SK-N-MC (cell line): ENCODE results near the gene ASB10.

ENCODE experiments used
- DNase-seq: peaks from one replicate; pipeline ENCODE4 v3.0.0-alpha.2; 2011; ENCODE audit warnings: low read depth, low spot score
- H3K27ac ChIP-seq: fragments of 200-600 bp; sonication (generic); 2 replicates; pipeline ENCODE4 v1.5.1; 2016; ENCODE audit warnings: mixed run types
- H3K36me3 ChIP-seq: fragments of 200-600 bp; sonication (generic); 2 replicates; pipeline ENCODE4 v1.6.1; 2017; ENCODE audit warnings: antibody characterized with exemption, low read length, mixed read lengths; ENCODE audit not compliant: insufficient read depth
- H3K4me3 ChIP-seq: fragments of 200-600 bp; sonication (generic); 2 replicates; pipeline ENCODE4 v1.5.1; 2016
- H3K9ac ChIP-seq: fragments of 200-600 bp; sonication (generic); 2 replicates; pipeline ENCODE4 v1.8.0; 2017; ENCODE audit warnings: mixed run types, mixed read lengths; ENCODE audit not compliant: insufficient read length
- H3K9me3 ChIP-seq: fragments of 200-600 bp; sonication (generic); 2 replicates; pipeline ENCODE4 v1.6.1; 2017; ENCODE audit warnings: low read depth, mild to moderate bottlenecking, antibody characterized with exemption, low read length, moderate library complexity, mixed read lengths
- EZH2 ChIP-seq: fragments of 200-600 bp; sonication (generic); IDR thresholded peaks from one replicate; pipeline ENCODE4 v1.6.1; 2017; ENCODE audit warnings: antibody characterized with exemption
- FOXP2 ChIP-seq: optimal IDR thresholded peaks from 2 replicates; pipeline ENCODE3; 2011; ENCODE audit warnings: mild to moderate bottlenecking, moderate library complexity; ENCODE audit not compliant: insufficient read depth; ENCODE audit errors: extremely low read length, control extremely low read depth
- POLR2AphosphoS5 ChIP-seq: IDR thresholded peaks from 2 replicates; pipeline ENCODE4 v1.6.1; 2012; ENCODE audit warnings: mild to moderate bottlenecking, low read depth, low read length, borderline replicate concordance

ASB10 gene

GRCh38 chr7:151175047-151175792 is 11.8 kb downstream of the ASB10 start:
- TF ChIP-seq FOXP2, result no peak
- no peaks in the 10 kb centered on the region for H3K9me3 ChIP-seq

GRCh38 chr7:151174246-151175046 is 12.6 kb downstream of the ASB10 start:
- TF ChIP-seq POLR2AphosphoS5, result no peak
- H3K9me3 ChIP-seq, result no peaks in the 10 kb centered on the region
- no peak overlapping the region for H3K27ac ChIP-seq
- H3K4me3 ChIP-seq, result no peak overlapping the region
- no peak overlapping the region for H3K9ac ChIP-seq
- DNase-seq, result no peak
- no peaks in the 10 kb centered on the region for H3K36me3 ChIP-seq

More at GRCh38 chr7:151175047-151175792, 11.8 kb downstream of the ASB10 start:
- H3K4me3 ChIP-seq, result no peak overlapping the region
- H3K9ac ChIP-seq, result no peak overlapping the region
- DNase-seq, result no peak
- H3K27ac ChIP-seq, result no peak overlapping the region
- H3K36me3 ChIP-seq, result no peaks in the 10 kb centered on the region

GRCh38 chr7:151173386-151174245 is 13.4 kb downstream of the ASB10 start:
- TF ChIP-seq EZH2 (no peak), POLR2AphosphoS5 (no peak)
- H3K9ac ChIP-seq, result no peak overlapping the region
- no peak overlapping the region for H3K4me3 ChIP-seq
- H3K9me3 ChIP-seq, result no peaks in the 10 kb centered on the region
- no peak overlapping the region for H3K27ac ChIP-seq
- no peaks in the 10 kb centered on the region for H3K36me3 ChIP-seq
- DNase-seq, result no peak

- no peak overlapping the region for H3K4me3 ChIP-seq
- H3K9me3 ChIP-seq, result no peaks in the 10 kb centered on the region
- DNase-seq, result no peak
- H3K27ac ChIP-seq, result no peak overlapping the region
- H3K9ac ChIP-seq, result no peak overlapping the region
- no peaks in the 10 kb centered on the region for H3K36me3 ChIP-seq
- TF ChIP-seq POLR2AphosphoS5, result no peak
- TF ChIP-seq FOXP2, result no peak
- no peak for TF ChIP-seq EZH2
These were observed 14.5 kb downstream of the ASB10 start for GRCh38 chr7:151172273-151173141.

- Histone ChIP-seq H3K9ac (no peak overlapping the region), H3K4me3 (no peak overlapping the region), H3K27ac (no peak overlapping the region), H3K36me3 (no peaks in the 10 kb centered on the region), H3K9me3 (no peaks in the 10 kb centered on the region)
- TF ChIP-seq EZH2, result no peak
- no peak for TF ChIP-seq POLR2AphosphoS5
- TF ChIP-seq FOXP2, result no peak
- no peak for DNase-seq
These were observed 18.3 kb downstream of the ASB10 start for GRCh38 chr7:151168787-151169162.

GRCh38 chr7:151168003-151168786 is 18.9 kb downstream of the ASB10 start:
- Histone ChIP-seq H3K9me3 (no peaks in the 10 kb centered on the region), H3K9ac (no peak overlapping the region), H3K36me3 (no peaks in the 10 kb centered on the region), H3K4me3 (peak overlapping the region; percentile 70), H3K27ac (no peak overlapping the region)
- DNase-seq, result no peak
- TF ChIP-seq POLR2AphosphoS5, result no peak
- TF ChIP-seq EZH2, result no peak
- no peak for TF ChIP-seq FOXP2

GRCh38 chr7:151167197-151167961 is 19.7 kb downstream of the ASB10 start, which contains the start of gene GBX1:
TSS of gene GBX1 (minus strand) at chr7:151167694. CDS start at chr7:151167548, 146 bp downstream.
- H3K27ac ChIP-seq, result no peak within 1 kb of the TSS
- DNase-seq, result no peak
- no peaks in the 10 kb centered on the region for H3K9me3 ChIP-seq
- H3K36me3 ChIP-seq, result no peaks in the 10 kb centered on the region
- no peak within 1 kb of the TSS for H3K9ac ChIP-seq
- TF ChIP-seq POLR2AphosphoS5, result no peak
- peak; percentile 95 for TF ChIP-seq EZH2
- no peak for TF ChIP-seq FOXP2
- peak within 1 kb of the TSS; percentile 70 for H3K4me3 ChIP-seq
